Measurements from ENCODE around the gene RHOC.
"Not testable (repeated sequence)": the region's sequence is repeated elsewhere in the genome, so short reads cannot be mapped to it uniquely, and the experiment has no call there.

DNA sequence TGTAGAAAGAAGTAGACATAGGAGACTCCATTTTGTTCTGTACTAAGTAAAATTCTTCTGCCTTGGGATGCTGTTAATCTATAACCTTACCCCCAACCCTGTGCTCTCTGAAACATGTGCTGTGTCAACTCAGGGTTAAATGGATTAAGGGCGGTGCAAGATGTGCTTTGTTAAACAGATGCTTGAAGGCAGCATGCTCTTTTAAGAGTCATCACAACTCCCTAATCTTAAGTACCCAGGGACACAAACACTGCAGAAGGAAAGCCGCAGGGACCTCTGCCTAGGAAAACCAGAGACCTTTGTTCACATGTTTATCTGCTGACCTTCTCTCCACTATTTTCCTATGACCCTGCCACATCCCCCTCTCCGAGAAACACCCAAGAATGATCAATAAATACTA is 22.1 kb upstream of the RHOC start:
- TF ChIP-seq, protein P1, sequence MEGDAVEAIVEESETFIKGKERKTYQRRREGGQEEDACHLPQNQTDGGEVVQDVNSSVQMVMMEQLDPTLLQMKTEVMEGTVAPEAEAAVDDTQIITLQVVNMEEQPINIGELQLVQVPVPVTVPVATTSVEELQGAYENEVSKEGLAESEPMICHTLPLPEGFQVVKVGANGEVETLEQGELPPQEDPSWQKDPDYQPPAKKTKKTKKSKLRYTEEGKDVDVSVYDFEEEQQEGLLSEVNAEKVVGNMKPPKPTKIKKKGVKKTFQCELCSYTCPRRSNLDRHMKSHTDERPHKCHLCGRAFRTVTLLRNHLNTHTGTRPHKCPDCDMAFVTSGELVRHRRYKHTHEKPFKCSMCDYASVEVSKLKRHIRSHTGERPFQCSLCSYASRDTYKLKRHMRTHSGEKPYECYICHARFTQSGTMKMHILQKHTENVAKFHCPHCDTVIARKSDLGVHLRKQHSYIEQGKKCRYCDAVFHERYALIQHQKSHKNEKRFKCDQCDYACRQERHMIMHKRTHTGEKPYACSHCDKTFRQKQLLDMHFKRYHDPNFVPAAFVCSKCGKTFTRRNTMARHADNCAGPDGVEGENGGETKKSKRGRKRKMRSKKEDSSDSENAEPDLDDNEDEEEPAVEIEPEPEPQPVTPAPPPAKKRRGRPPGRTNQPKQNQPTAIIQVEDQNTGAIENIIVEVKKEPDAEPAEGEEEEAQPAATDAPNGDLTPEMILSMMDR (IDR thresholded peaks at IDR 0.05) = not testable (repeated sequence)
- not testable (repeated sequence) for TF ChIP-seq POLR2A, POLR2AphosphoS5, EP300 (IDR thresholded peaks at IDR 0.05)
